Testis (tissue), 2 donors: ENCODE measurements around the gene UBE2U.

Source experiments
- CTCF ChIP-seq, 3 experiments: fragments of 450-650 bp in 2 of 3; fragments of 200-600 bp in 1 of 3; sonication (generic) in 1 of 3; IDR thresholded peaks; one replicate each; pipeline ENCODE4 v1.5.1; 2016 to 2019; ENCODE audit warnings: antibody characterized with exemption in 3 of 3, mild to moderate bottlenecking in 2 of 3, moderate library complexity in 1 of 3
- POLR2A ChIP-seq: fragments of 450-650 bp; IDR thresholded peaks from one replicate; pipeline ENCODE4 v1.6.1; 2017; ENCODE audit warnings: antibody characterized with exemption, mild to moderate bottlenecking, moderate library complexity

- TF ChIP-seq POLR2A: no peak
- TF ChIP-seq CTCF (IDR thresholded peaks at IDR 0.05): no peak
Measured at GRCh38 chr1:64292399-64292798, 89.0 kb downstream of the UBE2U start.
